C4-2B (cell line): Measurements from ENCODE around the gene ORMDL1.

Experiments used
- H3K27ac ChIP-seq: fragments of 450-650 bp; 2 replicates; pipeline ENCODE4 v1.5.1; 2017
- CTCF ChIP-seq: fragments of 450-650 bp; conservative IDR thresholded peaks from 2 replicates; pipeline ENCODE4 v1.5.1; 2017; ENCODE audit warnings: mild to moderate bottlenecking
- ZFX ChIP-seq: fragments of 450-650 bp; IDR thresholded peaks from 2 replicates; pipeline ENCODE4 v1.6.1; 2017

The ORMDL1 gene

GRCh38 chr2:189819297-189819704, 35.2 kb upstream of the ORMDL1 start:
- TF ChIP-seq ZFX (no peak), CTCF (no peak)
- H3K27ac ChIP-seq = no peak overlapping the region

GRCh38 chr2:189818249-189819038, 34.3 kb upstream of the ORMDL1 start:
- TF ChIP-seq ZFX (no peak), CTCF (no peak)
- H3K27ac ChIP-seq = no peak overlapping the region

DNA sequence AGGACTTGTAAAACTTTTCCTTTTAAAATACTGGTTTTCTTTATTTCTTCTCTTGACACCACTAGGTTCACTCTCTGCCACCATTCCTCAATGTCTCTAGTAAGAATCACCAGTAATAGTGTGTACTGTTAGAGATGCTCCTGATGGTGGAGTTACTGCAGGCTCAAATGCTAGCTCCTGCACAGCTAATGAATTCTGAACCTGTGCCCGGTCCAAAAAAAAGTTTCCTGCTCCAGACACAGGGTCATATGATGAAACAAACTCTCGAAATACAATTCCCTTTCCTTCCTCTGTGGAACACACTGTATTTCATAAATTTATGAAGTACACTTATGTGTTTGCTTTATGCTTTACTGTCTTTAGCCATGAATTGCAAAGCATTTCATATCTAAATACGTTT, 19.3 kb upstream of the ORMDL1 start:
- no peak overlapping the region for H3K27ac ChIP-seq
- TF ChIP-seq ZFX (no peak), CTCF (no peak)

- no peak overlapping the region for H3K27ac ChIP-seq
- TF ChIP-seq CTCF (no peak), ZFX (no peak)
These were observed 18.3 kb upstream of the ORMDL1 start for GRCh38 chr2:189802396-189802912.

GRCh38 chr2:189799531-189799930, 15.4 kb upstream of the ORMDL1 start:
- no peak overlapping the region for H3K27ac ChIP-seq
- TF ChIP-seq ZFX (no peak), CTCF (no peak)

DNA sequence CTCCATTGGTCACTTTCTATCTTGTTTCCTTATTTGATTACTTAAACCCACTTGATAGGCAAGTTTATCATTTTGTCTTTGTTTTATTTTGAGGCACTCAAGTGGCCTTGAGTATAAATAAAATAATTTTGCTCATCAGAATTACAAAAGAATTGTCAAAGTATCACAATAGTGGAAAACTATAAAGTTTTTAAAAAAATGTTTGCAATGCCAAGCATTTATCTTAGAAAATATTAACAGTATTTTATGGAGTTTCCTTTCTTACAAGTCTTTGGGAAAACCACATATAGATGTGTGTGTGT, 14.8 kb upstream of the ORMDL1 start:
- no peak overlapping the region for H3K27ac ChIP-seq
- TF ChIP-seq CTCF = peak; percentile 47
- TF ChIP-seq ZFX = no peak

- no peak overlapping the region for H3K27ac ChIP-seq
- TF ChIP-seq ZFX (no peak), CTCF (peak; percentile 73)
These were observed 14.3 kb upstream of the ORMDL1 start for GRCh38 chr2:189798312-189799029.
